GM23338 (cell line): ENCODE measurements around the gene AOPEP. TPM values are rescaled to one million over a fixed set of nuclear protein-coding genes. Genes with fewer than 3 reads are reported as not detected.

Experiments
- ATAC-seq: fragments of 200-7000 bp; cut with Tn5 transposase; 3 replicates; pipeline ENCODE4 v1.9.1; 2020
- DNase-seq: peaks from one replicate; pipeline ENCODE4 v3.0.0-alpha.2; 2015; ENCODE audit warnings: low spot score
- H2AFZ ChIP-seq: fragments of 200-600 bp; sonication (generic); 2 replicates; pipeline ENCODE4 v1.8.0; 2016; ENCODE audit warnings: antibody characterized with exemption, mild to moderate bottlenecking, moderate library complexity
- H3F3A ChIP-seq: fragments of 200-600 bp; sonication (generic); replicated peaks from 2 replicates; pipeline ENCODE4 v1.8.0; 2017; ENCODE audit warnings: antibody characterized with exemption, mixed run types, low read depth
- H3K27ac ChIP-seq: fragments of 200-600 bp; sonication (generic); 2 replicates; pipeline ENCODE4 v1.6.1; 2016; ENCODE audit warnings: low read depth
- H3K27me3 ChIP-seq: fragments of 200-600 bp; sonication (generic); 2 replicates; pipeline ENCODE4 v1.8.0; 2016; ENCODE audit warnings: mild to moderate bottlenecking, mixed run types, moderate library complexity; ENCODE audit not compliant: insufficient read depth
- H3K36me3 ChIP-seq: fragments of 200-600 bp; sonication (generic); 2 replicates; pipeline ENCODE4 v1.8.0; 2016; ENCODE audit warnings: mild to moderate bottlenecking; ENCODE audit not compliant: insufficient read depth
- H3K4me1 ChIP-seq: fragments of 200-600 bp; sonication (generic); 2 replicates; pipeline ENCODE4 v1.8.0; 2016; ENCODE audit warnings: mild to moderate bottlenecking, moderate library complexity; ENCODE audit not compliant: insufficient read depth
- H3K4me2 ChIP-seq: fragments of 200-600 bp; sonication (generic); 2 replicates; pipeline ENCODE4 v1.7.1; 2017; ENCODE audit warnings: mixed run types
- H3K4me3 ChIP-seq: fragments of 200-600 bp; sonication (generic); 2 replicates; pipeline ENCODE4 v1.6.1; 2016; ENCODE audit warnings: mixed run types
- H3K79me2 ChIP-seq: fragments of 200-600 bp; sonication (generic); replicated peaks from 2 replicates; pipeline ENCODE4 v1.8.0; 2017; ENCODE audit warnings: mild to moderate bottlenecking; ENCODE audit not compliant: insufficient read depth
- H3K9me2 ChIP-seq: fragments of 200-600 bp; sonication (generic); 2 replicates; pipeline ENCODE4 v1.8.0; 2017; ENCODE audit not compliant: insufficient read depth
- H4K20me1 ChIP-seq: fragments of 200-600 bp; sonication (generic); replicated peaks from 2 replicates; pipeline ENCODE4 v1.8.0; 2017; ENCODE audit warnings: mild to moderate bottlenecking; ENCODE audit not compliant: insufficient read depth
- H3K27ac Mint-ChIP-seq: 2 replicates; pipeline ENCODE4 v1.8.0; 2020; ENCODE audit warnings: inconsistent platforms, mild to moderate bottlenecking, moderate library complexity, mixed read lengths
- H3K27me3 Mint-ChIP-seq: 3 replicates; pipeline ENCODE4 v1.8.0; 2022; ENCODE audit warnings: low read depth, mild to moderate bottlenecking, moderate library complexity, mixed read lengths, inconsistent platforms; ENCODE audit not compliant: insufficient read depth, poor library complexity
- H3K36me3 Mint-ChIP-seq: 3 replicates; pipeline ENCODE4 v1.8.0; 2021; ENCODE audit warnings: low read depth, mild to moderate bottlenecking, inconsistent platforms, moderate library complexity, mixed read lengths
- H3K4me1 Mint-ChIP-seq: 3 replicates; pipeline ENCODE4 v1.8.0; 2020; ENCODE audit warnings: mild to moderate bottlenecking, inconsistent platforms, mixed read lengths
- H3K4me3 Mint-ChIP-seq: 3 replicates; pipeline ENCODE4 v1.8.0; 2021; ENCODE audit warnings: moderate library complexity, mild to moderate bottlenecking, inconsistent platforms, mixed read lengths
- H3K9me3 Mint-ChIP-seq: 3 replicates; pipeline ENCODE4 v1.8.0; 2020; ENCODE audit warnings: moderate library complexity, mild to moderate bottlenecking, inconsistent platforms, mixed read lengths
- EZH2 ChIP-seq: fragments of 200-600 bp; sonication (generic); IDR thresholded peaks from one replicate; pipeline ENCODE4 v1.8.0; 2017; ENCODE audit warnings: antibody characterized with exemption, mild to moderate bottlenecking, low read depth; ENCODE audit not compliant: unreplicated experiment
- EZH2phosphoT487 ChIP-seq: fragments of 200-600 bp; sonication (generic); IDR thresholded peaks from one replicate; pipeline ENCODE4 v1.8.1; 2018; ENCODE audit warnings: antibody characterized with exemption; ENCODE audit not compliant: unreplicated experiment
- STAT1 ChIP-seq: IDR thresholded peaks from one replicate; pipeline ENCODE4 v1.6.1; 2016; ENCODE audit warnings: antibody characterized with exemption; ENCODE audit not compliant: unreplicated experiment
- ZNF114 ChIP-seq: fragments of 250-450 bp; sonication (Bioruptor Pico); IDR thresholded peaks from 2 replicates; pipeline ENCODE4 v1.5.0; 2020; ENCODE audit warnings: mild to moderate bottlenecking, moderate library complexity
- ZNF331 ChIP-seq: fragments of 250-450 bp; sonication (Bioruptor Pico); IDR thresholded peaks from 2 replicates; pipeline ENCODE4 v1.5.0; 2020; ENCODE audit warnings: low read depth, mild to moderate bottlenecking, moderate library complexity
- polyA plus RNA-seq: library from polyadenylated mRNA; unstranded; fragments of >200 nt; fragmentation: Nextera tagmentation; extraction: Ambion mirVana; gene quantifications from 2 replicates; pipeline ENCODE4 v1.2.1, GENCODE V29; 2016
- total RNA-seq: library from RNA; depleted of rRNA; stranded (reverse); fragments of >200 nt; shearing (Covaris generic); gene quantifications from 2 replicates; pipeline ENCODE4 v1.2.3, GENCODE V29; 2014
- TF ChIP-seq, protein P1 (sequence below), 2 experiments: fragments of 200-600 bp in 1 of 2; sonication (generic) in 1 of 2; conservative IDR thresholded peaks; 2 replicates each; pipeline versions ENCODE4 v1.5.1 to v1.6.1; 2016 to 2017; ENCODE audit warnings: antibody characterized with exemption in 2 of 2, low read depth in 2 of 2, mild to moderate bottlenecking in 2 of 2, moderate library complexity in 1 of 2
- TF ChIP-seq, protein P2 (sequence below): IDR thresholded peaks from 2 replicates; pipeline ENCODE4 v1.6.1; 2016; ENCODE audit warnings: antibody characterized with exemption

Gene AOPEP
- total and polyA plus RNA-seq, 2 experiments from 2014 or later = 7.0 to 16.5 TPM

DNA sequence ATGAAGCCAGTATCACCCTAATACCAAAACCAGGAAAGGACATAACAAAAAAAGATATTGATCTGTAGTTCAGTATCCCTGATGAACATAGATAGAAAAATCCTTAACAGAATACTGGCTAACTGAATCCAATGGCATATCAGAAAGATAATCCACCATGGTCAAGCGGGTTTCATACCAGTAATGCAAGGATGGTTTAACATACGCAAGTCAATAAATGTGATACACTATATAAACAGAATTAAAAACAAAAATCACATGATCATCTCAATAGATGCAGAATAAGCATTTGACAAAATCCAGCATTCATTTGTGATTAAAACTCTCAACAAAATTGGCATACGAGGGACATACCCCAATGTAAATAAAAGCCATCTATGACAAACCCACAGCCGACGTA, 110.9 kb downstream of the AOPEP start:
- TF ChIP-seq EZH2phosphoT487 = no peak
- TF ChIP-seq, protein P1, sequence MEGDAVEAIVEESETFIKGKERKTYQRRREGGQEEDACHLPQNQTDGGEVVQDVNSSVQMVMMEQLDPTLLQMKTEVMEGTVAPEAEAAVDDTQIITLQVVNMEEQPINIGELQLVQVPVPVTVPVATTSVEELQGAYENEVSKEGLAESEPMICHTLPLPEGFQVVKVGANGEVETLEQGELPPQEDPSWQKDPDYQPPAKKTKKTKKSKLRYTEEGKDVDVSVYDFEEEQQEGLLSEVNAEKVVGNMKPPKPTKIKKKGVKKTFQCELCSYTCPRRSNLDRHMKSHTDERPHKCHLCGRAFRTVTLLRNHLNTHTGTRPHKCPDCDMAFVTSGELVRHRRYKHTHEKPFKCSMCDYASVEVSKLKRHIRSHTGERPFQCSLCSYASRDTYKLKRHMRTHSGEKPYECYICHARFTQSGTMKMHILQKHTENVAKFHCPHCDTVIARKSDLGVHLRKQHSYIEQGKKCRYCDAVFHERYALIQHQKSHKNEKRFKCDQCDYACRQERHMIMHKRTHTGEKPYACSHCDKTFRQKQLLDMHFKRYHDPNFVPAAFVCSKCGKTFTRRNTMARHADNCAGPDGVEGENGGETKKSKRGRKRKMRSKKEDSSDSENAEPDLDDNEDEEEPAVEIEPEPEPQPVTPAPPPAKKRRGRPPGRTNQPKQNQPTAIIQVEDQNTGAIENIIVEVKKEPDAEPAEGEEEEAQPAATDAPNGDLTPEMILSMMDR (conservative IDR thresholded peaks at IDR 0.05; ENCODE audit: low read depth in 2 of 2) = no peak
- TF ChIP-seq, protein P2, sequence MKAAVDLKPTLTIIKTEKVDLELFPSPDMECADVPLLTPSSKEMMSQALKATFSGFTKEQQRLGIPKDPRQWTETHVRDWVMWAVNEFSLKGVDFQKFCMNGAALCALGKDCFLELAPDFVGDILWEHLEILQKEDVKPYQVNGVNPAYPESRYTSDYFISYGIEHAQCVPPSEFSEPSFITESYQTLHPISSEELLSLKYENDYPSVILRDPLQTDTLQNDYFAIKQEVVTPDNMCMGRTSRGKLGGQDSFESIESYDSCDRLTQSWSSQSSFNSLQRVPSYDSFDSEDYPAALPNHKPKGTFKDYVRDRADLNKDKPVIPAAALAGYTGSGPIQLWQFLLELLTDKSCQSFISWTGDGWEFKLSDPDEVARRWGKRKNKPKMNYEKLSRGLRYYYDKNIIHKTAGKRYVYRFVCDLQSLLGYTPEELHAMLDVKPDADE = no peak
- Histone ChIP-seq H2AFZ (no peak overlapping the region), H3F3A (no peaks in the 10 kb centered on the region), H3K36me3 (no peaks in the 10 kb centered on the region), H3K79me2 (no peaks in the 10 kb centered on the region), H3K4me1 (0 out of 2 replicates have a peak, but pooled peaks cover 3% of the 10 kb centered on the region), H3K27me3 (no peaks in the 10 kb centered on the region), H3K4me2 (no peak overlapping the region), H3K4me3 (no peak overlapping the region), H3K9me2 (no peaks in the 10 kb centered on the region), H4K20me1 (no peaks in the 10 kb centered on the region), H3K27ac (no peak overlapping the region)
- Mint-ChIP-seq H3K27me3 (no peaks in the 10 kb centered on the region), H3K4me3 (no peak overlapping the region), H3K27ac (no peak overlapping the region), H3K9me3 (peaks cover 5% of the 10 kb centered on the region; the same call in 1 of the 3 replicates), H3K4me1 (no peaks in the 10 kb centered on the region), H3K36me3 (peaks cover 9% of the 10 kb centered on the region; the same call in 2 of the 3 replicates)
- DNase-seq = no peak
- ATAC-seq = no peak

DNA sequence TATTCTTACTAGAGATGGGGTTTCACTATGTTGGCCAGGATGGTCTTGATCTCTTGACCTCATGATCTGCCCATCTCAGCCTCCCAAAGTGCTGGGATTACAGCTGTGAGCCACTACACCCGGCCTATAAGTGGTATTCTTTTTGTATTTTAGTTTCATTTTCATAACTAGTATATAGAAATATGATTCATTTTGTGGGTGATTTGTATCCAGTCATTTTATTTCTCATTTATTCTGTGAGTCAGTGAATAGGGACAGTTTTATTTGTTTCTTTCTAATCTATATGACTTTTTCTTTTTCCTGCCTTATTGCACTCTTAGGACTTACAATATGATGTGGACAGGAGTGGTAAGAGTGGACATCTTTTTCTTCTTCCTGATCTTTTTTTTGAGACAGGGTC, 112.9 kb downstream of the AOPEP start:
- no peak for ATAC-seq
- H3K27me3 ChIP-seq = no peaks in the 10 kb centered on the region
- H3K9me3 Mint-ChIP-seq = peaks cover 5% of the 10 kb centered on the region; the same call in 1 of the 3 replicates

DNA sequence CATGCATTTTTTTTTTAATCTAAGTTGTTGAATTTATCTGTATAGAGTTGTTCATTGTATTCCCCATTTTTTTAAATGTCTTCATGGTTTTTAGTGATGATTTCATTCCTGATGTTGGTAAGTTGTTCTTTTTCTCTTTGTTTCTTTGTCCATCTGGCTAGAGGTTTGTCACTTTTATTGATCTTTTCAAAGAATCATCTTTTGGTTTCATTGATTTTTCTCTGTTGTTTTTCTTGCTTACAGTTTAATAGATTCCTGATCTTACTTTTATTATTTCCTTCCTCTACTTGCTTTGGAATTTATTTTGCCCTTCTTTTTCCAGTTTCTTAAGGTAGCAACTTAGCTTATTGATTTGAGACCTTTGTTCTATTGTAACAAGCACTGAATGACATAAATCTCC, 114.2 kb downstream of the AOPEP start:
- DNase-seq (no peak), ATAC-seq (no peak)
- Histone ChIP-seq H3K4me2 (no peak overlapping the region), H3F3A (no peaks in the 10 kb centered on the region), H3K4me1 (no peaks in the 10 kb centered on the region), H3K4me3 (no peak overlapping the region), H3K9me2 (no peaks in the 10 kb centered on the region), H4K20me1 (no peaks in the 10 kb centered on the region), H3K79me2 (no peaks in the 10 kb centered on the region), H3K27ac (no peak overlapping the region), H2AFZ (no peak overlapping the region), H3K36me3 (no peaks in the 10 kb centered on the region), H3K27me3 (no peaks in the 10 kb centered on the region)
- H3K9me3 Mint-ChIP-seq = peaks cover 5% of the 10 kb centered on the region; the same call in 1 of the 3 replicates
- peaks cover 6% of the 10 kb centered on the region for H3K4me1 Mint-ChIP-seq
- H3K36me3 Mint-ChIP-seq = peaks cover 9% of the 10 kb centered on the region; the same call in 2 of the 3 replicates
- no peak overlapping the region for H3K4me3 Mint-ChIP-seq
- H3K27me3 Mint-ChIP-seq = no peaks in the 10 kb centered on the region
- no peak overlapping the region for H3K27ac Mint-ChIP-seq
- TF ChIP-seq, protein P1 (conservative IDR thresholded peaks at IDR 0.05; ENCODE audit: low read depth in 2 of 2) = no peak
- TF ChIP-seq EZH2 = no peak
- TF ChIP-seq ZNF331 (CRISPR knock-in tag) = no peak
- TF ChIP-seq ZNF114 (CRISPR knock-in tag) = no peak

More for the DNA sequence above, 112.9 kb downstream of the AOPEP start:
- no peaks in the 10 kb centered on the region for H3K36me3 ChIP-seq
- Mint-ChIP-seq H3K36me3 (peaks cover 9% of the 10 kb centered on the region; the same call in 2 of the 3 replicates), H3K4me1 (peaks cover 6% of the 10 kb centered on the region; the same call in 2 of the 3 replicates), H3K27ac (no peak overlapping the region), H3K4me3 (no peak overlapping the region), H3K27me3 (no peaks in the 10 kb centered on the region)
- H3K4me2 ChIP-seq = no peak overlapping the region
- TF ChIP-seq ZNF331 (CRISPR knock-in tag) (no peak), STAT1 (no peak)
- H3K4me1 ChIP-seq = 0 out of 2 replicates have a peak, but pooled peaks cover 3% of the 10 kb centered on the region
- H4K20me1 ChIP-seq = no peaks in the 10 kb centered on the region
- no peak overlapping the region for H3K27ac ChIP-seq
- no peak for DNase-seq
- no peaks in the 10 kb centered on the region for H3K9me2 ChIP-seq
- H3F3A ChIP-seq = no peaks in the 10 kb centered on the region
- no peak overlapping the region for H3K4me3 ChIP-seq
- H3K79me2 ChIP-seq = no peaks in the 10 kb centered on the region
- no peak overlapping the region for H2AFZ ChIP-seq
